PC-9 (cell line): ENCODE data around the gene ARHGDIB. TPM values are rescaled to one million over a fixed set of nuclear protein-coding genes. Genes with fewer than 3 reads are reported as not detected.

Experiments
- BruUV-seq: library from RNA; stranded (reverse); fragments of 400-500 nt; replicated peaks from 2 replicates; lab custom pipeline; 2021; lab: Mats Ljungman, UMichigan
- CTCF ChIA-PET: fragments of 300-600 bp; sonication (Branson Sonifier 250); formaldehyde crosslinking; loops from one replicate; lab custom pipeline; 2022; ENCODE audit warnings: antibody characterized with exemption; lab: Charles Lee
- POLR2A ChIA-PET: fragments of 300-600 bp; sonication (Branson Sonifier 250); formaldehyde crosslinking; loops from one replicate; lab custom pipeline; 2022; ENCODE audit warnings: antibody characterized with exemption; ENCODE audit not compliant: unreplicated experiment; lab: Charles Lee
- DNase-seq, 2 experiments: peaks; one replicate each; pipeline versions ENCODE4 v3.0.0 to v3.0.0-alpha.2; 2015 to 2022; ENCODE audit warnings: mixed read lengths in 1 of 2
- H2AFZ ChIP-seq: fragments of 200-600 bp; sonication (generic); 2 replicates; pipeline ENCODE4 v1.8.1; 2017; ENCODE audit warnings: antibody characterized with exemption
- H3F3A ChIP-seq: fragments of 200-600 bp; sonication (generic); 2 replicates; pipeline ENCODE4 v1.8.1; 2017; ENCODE audit warnings: antibody characterized with exemption, mild to moderate bottlenecking, low read depth; ENCODE audit not compliant: insufficient read depth
- H3K27ac ChIP-seq: fragments of 200-600 bp; sonication (generic); 2 replicates; pipeline ENCODE4 v1.6.1; 2016; ENCODE audit warnings: mixed run types
- H3K27me3 ChIP-seq: fragments of 200-600 bp; sonication (generic); 2 replicates; pipeline ENCODE4 v1.6.1; 2016; ENCODE audit warnings: low read depth, mixed run types; ENCODE audit not compliant: insufficient read depth
- H3K36me3 ChIP-seq: fragments of 200-600 bp; sonication (generic); 2 replicates; pipeline ENCODE4 v1.6.1; 2016; ENCODE audit warnings: low read depth, mixed run types
- H3K4me1 ChIP-seq: fragments of 200-600 bp; sonication (generic); replicated peaks from 2 replicates; pipeline ENCODE4 v1.6.1; 2016; ENCODE audit warnings: mixed run types; ENCODE audit not compliant: insufficient read depth
- H3K4me2 ChIP-seq: fragments of 200-600 bp; sonication (generic); 2 replicates; pipeline ENCODE4 v1.6.1; 2017; ENCODE audit warnings: mixed run types
- H3K4me3 ChIP-seq: fragments of 200-600 bp; sonication (generic); 2 replicates; pipeline ENCODE4 v1.6.1; 2016; ENCODE audit warnings: mixed run types
- H3K79me2 ChIP-seq: fragments of 200-600 bp; sonication (generic); 2 replicates; pipeline ENCODE4 v1.6.1; 2017; ENCODE audit warnings: low read depth, mixed run types
- H3K9me2 ChIP-seq: fragments of 200-600 bp; sonication (generic); 2 replicates; pipeline ENCODE4 v1.8.1; 2017; ENCODE audit warnings: mild to moderate bottlenecking; ENCODE audit not compliant: insufficient read depth
- H3K9me3 ChIP-seq: fragments of 200-600 bp; sonication (generic); 2 replicates; pipeline ENCODE4 v1.8.1; 2016; ENCODE audit warnings: low read depth; ENCODE audit not compliant: insufficient read depth
- H4K20me1 ChIP-seq: fragments of 200-600 bp; sonication (generic); 2 replicates; pipeline ENCODE4 v1.8.1; 2017; ENCODE audit not compliant: insufficient read depth
- CTCF ChIP-seq: fragments of 200-600 bp; sonication (generic); conservative IDR thresholded peaks from 2 replicates; pipeline ENCODE4 v1.6.1; 2017; ENCODE audit warnings: mixed run types, antibody characterized with exemption, mild to moderate bottlenecking, moderate library complexity
- EZH2 ChIP-seq: fragments of 200-600 bp; sonication (generic); IDR thresholded peaks from 2 replicates; pipeline ENCODE4 v1.8.0; 2017; ENCODE audit warnings: antibody characterized with exemption, low read depth
- intact Hi-C: fragments of 100-400 bp; cut with micrococcal nuclease; formaldehyde crosslinking; loops from one replicate; pipeline ENCODE4 v1.10.0; 2022; ENCODE audit not compliant: unreplicated experiment
- total RNA-seq: library from RNA; stranded (reverse); gene quantifications from 2 replicates; pipeline ENCODE4 v1.2.3, GENCODE V29; 2021

ARHGDIB gene
- total RNA-seq, 1 experiment from 2014 or later: 470 TPM

- POLR2A ChIA-PET: interaction anchor here (0.5 to 1.2 kb wide), 8 partner anchors 18 to 1828 kb away, joined by 3 to 11 read pairs (median 4); partner anchors contain the start of gene C12orf60
- intact Hi-C loops: loop anchor here (1.0 to 2.0 kb wide), 6 partner anchors 19 to 206 kb away; partner anchors contain the start of gene ARHGDIB
- H2AFZ ChIP-seq: peak overlapping the region; percentile 61; the same call in 1 of the 2 replicates
Measured at GRCh38 chr12:14928931-14929330, 32.5 kb downstream of the ARHGDIB start.

GRCh38 chr12:14927267-14927666, 34.1 kb downstream of the ARHGDIB start:
- POLR2A ChIA-PET: interaction anchor here (0.7 to 1.1 kb wide), 2 partner anchors 23 to 124 kb away, joined by 3 to 15 read pairs; partner anchors contain the start of gene C12orf60
- BruUV-seq: no TSS peak
- TF ChIP-seq CTCF (no peak), EZH2 (no peak)

More at GRCh38 chr12:14928931-14929330, 32.5 kb downstream of the ARHGDIB start:
- BruUV-seq: no TSS peak
- H3F3A ChIP-seq: peaks cover 37% of the 10 kb centered on the region
- TF ChIP-seq CTCF: no peak
- TF ChIP-seq EZH2: no peak
- H3K4me1 ChIP-seq: peaks cover 72% of the 10 kb centered on the region
- H3K27me3 ChIP-seq: no peaks in the 10 kb centered on the region
- H3K79me2 ChIP-seq: 0 out of 2 replicates have a peak, but pooled peaks cover 7% of the 10 kb centered on the region
- no peaks in the 10 kb centered on the region for H4K20me1 ChIP-seq
- CTCF ChIA-PET: interaction anchor here (0.9 to 1.3 kb wide), 2 partner anchors 43 to 125 kb away, joined by 3 to 4 read pairs; partner anchors contain the start of genes C12orf60 and MGP
- H3K27ac ChIP-seq: peak overlapping the region; percentile 78
- peak overlapping the region; percentile 95 for H3K4me2 ChIP-seq
- H3K4me3 ChIP-seq: peak overlapping the region; percentile 50
- H3K36me3 ChIP-seq: peaks cover 5% of the 10 kb centered on the region; the same call in 1 of the 2 replicates
- peak; percentile 84 to 97 for DNase-seq
- peaks cover 11% of the 10 kb centered on the region for H3K9me3 ChIP-seq
- no peaks in the 10 kb centered on the region for H3K9me2 ChIP-seq

GRCh38 chr12:14924541-14924940, 36.9 kb downstream of the ARHGDIB start:
- no peak for TF ChIP-seq EZH2
- TF ChIP-seq CTCF: no peak
- H3K9me2 ChIP-seq: no peaks in the 10 kb centered on the region
- H4K20me1 ChIP-seq: no peaks in the 10 kb centered on the region
- H3K4me3 ChIP-seq: no peak overlapping the region
- H2AFZ ChIP-seq: no peak overlapping the region
- DNase-seq: no peak
- H3K27ac ChIP-seq: no peak overlapping the region
- H3K79me2 ChIP-seq: 0 out of 2 replicates have a peak, but pooled peaks cover 7% of the 10 kb centered on the region
- peaks cover 16% of the 10 kb centered on the region; the same call in 1 of the 2 replicates for H3K9me3 ChIP-seq
- H3K36me3 ChIP-seq: no peaks in the 10 kb centered on the region
- H3K27me3 ChIP-seq: no peaks in the 10 kb centered on the region
- intact Hi-C loops: no loop called here
- ChIA-PET CTCF (interaction anchor here (0.6 kb wide), 1 partner anchor 89 kb away, joined by 4 read pairs; no protein-coding TSS in a partner anchor), POLR2A (no interaction called here)
- H3F3A ChIP-seq: peaks cover 11% of the 10 kb centered on the region
- H3K4me2 ChIP-seq: no peak overlapping the region
- BruUV-seq: no TSS peak
- H3K4me1 ChIP-seq: peaks cover 28% of the 10 kb centered on the region

More at GRCh38 chr12:14927267-14927666, 34.1 kb downstream of the ARHGDIB start:
- Histone ChIP-seq H3K9me2 (no peaks in the 10 kb centered on the region), H3K27ac (no peak overlapping the region), H3F3A (peaks cover 29% of the 10 kb centered on the region), H3K9me3 (0 out of 2 replicates have a peak, but pooled peaks cover 8% of the 10 kb centered on the region), H3K4me1 (peaks cover 55% of the 10 kb centered on the region), H3K4me3 (no peak overlapping the region), H3K36me3 (no peaks in the 10 kb centered on the region), H4K20me1 (no peaks in the 10 kb centered on the region), H2AFZ (peak overlapping the region; percentile 36; the same call in 1 of the 2 replicates), H3K27me3 (no peaks in the 10 kb centered on the region), H3K4me2 (peak overlapping the region; percentile 95), H3K79me2 (0 out of 2 replicates have a peak, but pooled peaks cover 7% of the 10 kb centered on the region)
- intact Hi-C loops: no loop called here
- DNase-seq: no peak
- CTCF ChIA-PET: no interaction called here
